Forelimb muscle (tissue), 1 donor: Measurements from ENCODE around the gene CAVIN3. TPM values are rescaled to one million over a fixed set of nuclear protein-coding genes. Genes with fewer than 3 reads are reported as not detected.

ENCODE experiments used
- DNase-seq: peaks from one replicate; pipeline ENCODE4 v3.0.0-alpha.2; 2013; ENCODE audit warnings: low read depth
- polyA plus RNA-seq: library from polyadenylated mRNA; unstranded; fragments of 120-200 nt; gene quantifications from one replicate; pipeline ENCODE4 v1.2.1, GENCODE V29; 2013; ENCODE audit not compliant: insufficient read length

CAVIN3 gene, protein sequence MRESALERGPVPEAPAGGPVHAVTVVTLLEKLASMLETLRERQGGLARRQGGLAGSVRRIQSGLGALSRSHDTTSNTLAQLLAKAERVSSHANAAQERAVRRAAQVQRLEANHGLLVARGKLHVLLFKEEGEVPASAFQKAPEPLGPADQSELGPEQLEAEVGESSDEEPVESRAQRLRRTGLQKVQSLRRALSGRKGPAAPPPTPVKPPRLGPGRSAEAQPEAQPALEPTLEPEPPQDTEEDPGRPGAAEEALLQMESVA
- 32.5 TPM for polyA plus RNA-seq

DNA sequence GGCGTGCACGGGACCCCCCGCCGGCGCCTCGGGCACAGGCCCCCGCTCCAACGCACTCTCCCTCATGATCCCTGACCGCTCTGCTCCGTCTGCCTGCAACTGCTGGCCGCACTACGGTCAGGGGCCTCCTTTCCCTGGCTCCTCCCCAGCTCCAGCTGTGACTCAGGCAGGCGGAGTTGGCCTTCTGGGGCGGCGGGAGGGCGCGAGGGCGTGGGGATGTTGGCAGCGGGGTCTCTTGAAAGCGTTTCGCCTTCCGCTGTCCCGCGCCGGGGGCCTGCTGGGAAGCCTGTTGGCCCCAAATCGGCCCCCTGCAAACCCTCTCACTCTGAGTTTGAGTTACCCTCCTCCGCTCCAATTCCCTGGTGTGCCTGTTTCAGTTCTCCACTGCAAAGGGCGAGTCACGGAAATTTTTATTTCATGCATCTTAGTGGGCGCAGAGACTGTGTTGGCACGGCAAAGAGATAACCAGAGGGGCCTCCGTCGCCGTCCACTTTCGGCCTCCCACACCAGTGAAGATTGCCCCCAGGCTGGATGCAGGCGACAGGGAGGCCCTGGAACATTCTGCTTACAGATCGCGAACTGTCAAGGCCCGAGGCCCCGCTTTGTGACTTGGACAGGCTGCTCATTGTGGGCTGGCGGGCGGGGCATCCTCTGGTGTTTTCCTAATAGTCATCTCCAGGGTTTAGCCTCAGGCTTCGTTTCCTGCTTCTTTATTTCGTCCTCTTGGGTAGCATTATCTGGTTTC lies at the start of gene CAVIN3:
Gene CAVIN3 (minus strand): TSS at position 91 of the 745 bp plus-strand sequence. CDS start 25 bp downstream, at position 66.
- DNase-seq = no peak

DNA sequence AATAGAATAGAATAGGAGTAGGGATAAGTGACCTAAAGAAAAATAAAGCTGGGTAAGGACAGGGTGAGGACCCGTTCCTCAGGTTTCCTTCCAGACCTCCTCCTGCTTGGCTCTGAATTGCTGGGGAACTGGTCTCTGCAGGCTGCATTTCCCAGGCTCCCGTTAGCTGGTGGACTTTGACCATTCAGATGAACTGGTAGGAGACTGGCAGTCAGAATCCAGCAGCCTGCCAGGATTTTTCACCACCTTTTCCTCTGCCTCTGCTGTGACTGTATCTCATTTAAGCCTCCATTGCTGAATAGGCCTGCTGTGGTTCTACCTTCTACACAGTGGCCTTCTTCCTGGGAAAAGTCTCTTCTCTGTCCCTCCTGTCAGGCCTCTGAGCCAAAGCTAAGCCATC lies 45.4 kb upstream of the CAVIN3 start:
- no peak for DNase-seq

DNA sequence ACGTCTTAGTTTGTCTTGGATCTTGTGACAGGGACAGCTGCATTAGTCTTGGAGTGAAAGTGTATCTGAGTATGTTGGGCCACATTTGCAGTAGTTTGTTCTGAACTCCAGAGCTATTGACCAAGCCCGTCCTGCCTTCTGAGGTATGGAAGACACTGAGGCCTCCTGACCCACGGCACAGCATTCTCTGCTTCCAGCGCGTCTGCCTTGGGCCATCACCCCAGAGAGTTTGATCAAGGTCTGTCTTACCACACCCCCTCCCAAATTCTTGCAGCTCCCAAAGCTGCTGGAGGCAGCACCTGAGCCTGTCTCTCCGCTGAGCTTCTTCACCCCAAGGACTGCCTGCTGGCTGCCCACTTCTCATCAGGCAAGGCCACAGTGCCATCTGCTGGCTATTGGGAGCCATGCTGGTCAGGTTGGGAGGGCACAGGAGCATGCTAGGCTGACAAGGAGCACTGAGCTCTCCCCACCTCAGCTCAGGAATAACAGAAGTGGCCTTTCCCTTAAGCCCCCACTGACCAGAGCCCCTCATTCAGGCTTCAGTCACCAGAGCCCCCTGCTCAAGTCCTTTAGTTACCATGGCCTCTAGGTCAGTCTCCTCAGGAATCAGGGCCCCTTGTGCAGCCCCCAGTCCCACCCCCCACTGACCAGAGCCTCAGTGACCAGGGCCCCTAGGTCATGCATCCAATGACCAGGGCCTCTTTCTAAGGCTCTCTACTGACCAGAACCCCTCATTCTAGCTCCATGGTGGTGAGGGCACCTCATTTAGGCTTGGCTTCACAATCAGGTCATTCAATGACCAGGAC lies 42.8 kb upstream of the CAVIN3 start:
- DNase-seq = peak; percentile 38

DNA sequence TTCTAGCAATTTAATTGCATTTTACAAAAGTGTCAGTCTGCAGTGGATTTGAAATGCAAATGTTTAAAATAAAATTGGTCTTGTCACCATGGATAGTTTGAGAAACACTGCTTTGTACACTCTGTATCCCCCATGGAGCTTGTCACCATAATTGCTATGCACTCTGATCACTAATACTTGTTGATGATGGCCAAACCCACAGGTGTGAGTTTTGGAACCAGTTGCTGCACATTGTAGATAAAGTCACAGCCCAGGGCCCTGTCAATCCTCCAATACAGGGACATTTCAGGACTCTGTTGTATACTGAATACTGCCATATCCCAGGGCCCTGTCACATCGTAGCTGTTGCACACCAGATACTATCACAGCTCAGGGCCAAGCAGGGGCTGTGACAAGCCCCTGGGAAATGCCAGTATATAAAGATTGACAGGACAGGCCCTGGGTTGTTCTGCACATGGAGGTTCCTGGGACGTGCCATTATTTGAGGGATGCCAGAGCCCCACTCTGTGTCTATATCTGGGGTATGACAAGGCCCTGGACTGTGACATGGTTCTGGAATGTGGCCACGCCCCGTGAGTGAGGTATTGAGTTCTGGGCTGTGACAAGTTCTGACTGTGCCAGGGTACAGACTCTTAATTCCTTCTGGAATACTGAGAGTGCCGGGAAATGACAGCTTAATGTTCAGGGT lies 42.0 kb upstream of the CAVIN3 start:
- DNase-seq = no peak

DNA sequence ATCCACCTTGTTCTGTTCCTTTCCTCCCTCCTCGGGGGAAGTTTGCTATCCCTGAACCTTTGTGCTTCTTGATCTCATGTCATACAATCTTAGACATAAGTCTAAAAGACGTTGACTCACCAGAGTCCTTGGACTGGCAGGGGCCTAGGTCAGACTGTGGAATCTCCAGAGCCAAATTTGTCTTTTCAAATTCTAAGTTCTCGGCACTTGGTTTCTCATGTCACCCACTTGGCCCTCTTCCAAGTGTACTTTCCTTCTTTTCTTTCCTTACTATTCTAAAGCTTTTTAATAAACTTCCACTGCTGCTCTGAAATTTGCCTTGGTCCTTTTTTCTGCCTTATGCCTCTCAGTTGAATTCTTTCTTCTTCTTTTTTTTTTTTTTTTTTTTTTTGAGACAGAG lies 39.9 kb upstream of the CAVIN3 start:
- no peak for DNase-seq

DNA sequence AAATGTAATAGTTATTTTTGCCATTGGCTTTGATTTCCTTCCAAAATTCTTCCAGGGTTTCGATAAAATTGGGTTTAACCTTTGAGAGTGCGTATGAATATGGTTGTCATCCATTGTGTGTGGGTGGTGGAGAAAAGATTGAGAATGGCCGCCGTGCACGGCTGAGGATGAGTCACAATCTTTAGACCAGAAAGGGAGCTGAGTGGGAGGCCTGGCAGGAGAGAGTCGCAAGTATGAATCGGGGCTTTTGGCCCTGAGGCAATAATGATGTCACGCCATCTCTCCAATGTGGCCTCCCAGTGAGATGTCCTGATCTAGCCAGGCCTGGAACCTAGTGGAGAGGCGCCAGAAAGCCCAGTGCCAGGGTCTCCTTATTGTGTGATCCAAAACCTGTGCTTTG lies 36.9 kb upstream of the CAVIN3 start:
- DNase-seq = no peak

DNA sequence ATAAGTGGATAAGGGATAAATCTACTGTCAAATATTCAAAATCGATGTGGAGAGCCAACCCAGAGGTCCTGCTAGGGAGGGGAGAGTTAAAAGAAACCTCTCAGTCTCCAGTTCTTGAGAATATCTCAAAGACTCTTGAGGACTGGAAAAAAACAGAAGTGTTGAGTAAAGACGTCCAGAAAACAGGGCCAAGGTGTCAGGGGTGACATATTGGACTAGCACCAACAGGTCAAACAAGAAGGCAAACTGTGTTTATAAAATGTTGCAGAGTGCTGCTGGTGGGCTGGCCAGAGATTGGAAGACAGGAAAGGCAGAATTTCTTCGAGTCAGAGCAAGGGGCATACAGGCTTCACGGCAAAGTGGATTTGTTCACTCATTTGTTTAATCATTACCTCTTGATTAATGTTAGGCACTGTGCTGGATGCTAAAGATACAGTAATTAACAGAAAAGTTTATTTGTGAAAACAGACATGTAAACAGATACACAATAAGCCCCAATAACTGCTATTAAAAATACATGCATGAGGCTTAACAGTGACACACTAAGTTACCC lies 36.3 kb upstream of the CAVIN3 start:
- no peak for DNase-seq

DNA sequence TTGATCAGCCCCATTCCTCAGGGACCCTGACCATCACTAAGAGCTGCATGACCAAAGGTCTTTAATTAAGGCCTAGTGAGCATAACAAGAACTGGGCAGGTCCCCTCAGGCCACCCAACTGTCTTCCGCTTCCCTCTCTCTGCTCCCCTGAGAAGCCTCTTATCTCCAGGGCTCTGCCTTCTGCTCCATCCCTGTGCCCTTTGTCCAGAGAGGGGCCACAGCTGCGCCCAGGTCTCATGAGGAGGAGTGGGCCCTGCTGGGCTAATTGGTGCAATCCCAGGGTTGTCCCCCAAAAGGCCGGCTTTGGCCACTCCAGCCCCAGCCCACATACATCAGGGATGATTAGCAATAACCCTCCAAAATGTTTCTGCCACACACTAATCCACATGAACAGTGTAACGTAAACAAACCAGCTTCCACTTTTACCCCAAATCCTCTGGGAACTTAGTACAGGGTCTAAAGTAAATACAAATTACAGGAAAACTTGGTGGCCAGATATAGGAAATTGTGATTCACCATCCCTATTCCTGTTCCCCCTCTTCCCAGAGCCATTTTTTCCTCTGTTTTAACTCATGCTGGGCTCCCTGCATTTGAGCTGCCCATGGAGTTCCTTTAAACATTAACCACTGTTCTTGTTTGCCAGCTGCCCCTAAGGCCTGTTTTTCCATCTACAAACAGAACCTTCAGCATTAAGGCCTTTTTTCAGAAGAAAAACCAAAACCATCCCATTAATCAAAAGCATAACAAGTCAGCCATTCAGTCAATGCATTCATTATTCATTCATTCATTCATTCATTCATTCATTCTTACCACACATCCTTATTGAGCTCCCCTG lies 34.6 kb upstream of the CAVIN3 start:
- no peak for DNase-seq

DNA sequence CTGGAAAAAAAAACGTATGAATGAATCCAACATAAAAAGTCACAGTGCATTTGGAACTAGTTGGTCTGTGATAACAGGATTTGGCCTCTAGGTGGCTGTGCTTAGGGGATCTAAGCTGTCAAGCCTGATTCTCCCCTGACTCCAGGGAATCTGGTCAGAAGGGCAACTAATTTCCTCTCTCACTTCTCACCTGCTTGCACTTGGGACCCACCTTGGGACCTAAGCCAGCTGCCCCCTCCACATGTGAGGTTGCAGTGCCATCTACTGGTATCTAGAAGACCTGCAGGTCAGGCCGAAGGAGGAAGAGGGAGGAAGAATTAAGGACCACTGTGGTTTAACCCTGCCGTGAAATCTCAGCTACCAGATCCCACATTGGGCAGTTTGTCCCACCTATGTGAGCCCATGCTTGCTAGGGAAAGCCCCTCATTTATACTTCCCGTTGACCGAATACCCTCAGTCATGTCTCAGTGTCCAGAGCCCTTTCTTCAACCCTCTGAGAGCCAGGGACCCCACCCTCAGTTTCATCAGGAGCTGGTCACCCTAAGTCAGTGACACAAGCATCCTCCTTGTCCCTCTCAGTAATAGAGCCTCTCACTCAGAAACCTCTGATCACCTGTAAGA lies 33.2 kb upstream of the CAVIN3 start:
- DNase-seq = no peak

DNA sequence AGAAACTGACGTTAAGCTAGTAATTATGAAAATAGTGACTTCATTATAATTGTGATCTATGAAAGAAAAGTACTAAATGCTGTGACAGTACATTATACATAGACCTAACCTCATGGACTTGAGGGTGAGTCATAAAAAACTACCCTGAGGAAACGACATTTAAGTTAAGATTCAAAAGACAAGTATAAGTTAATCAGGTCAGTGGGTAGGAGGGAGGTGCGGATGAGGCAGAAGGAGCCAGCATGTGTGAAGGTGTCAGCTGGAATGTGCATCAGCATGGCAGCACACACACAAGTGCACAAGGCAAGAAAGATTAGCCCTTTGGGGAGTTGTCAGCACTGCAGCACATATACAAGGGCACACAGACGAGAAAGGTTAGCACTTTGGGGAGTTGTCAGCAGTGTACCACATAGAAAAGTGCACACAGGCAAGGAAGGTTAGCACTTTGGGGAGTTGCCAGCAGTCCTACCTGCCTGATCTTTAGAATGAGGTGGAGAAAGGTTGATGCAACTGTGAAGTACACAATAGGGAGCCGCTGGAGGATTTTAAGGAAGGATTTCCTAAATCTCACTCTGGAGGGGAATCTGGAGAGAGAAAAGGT lies 31.6 kb upstream of the CAVIN3 start:
- no peak for DNase-seq

DNA sequence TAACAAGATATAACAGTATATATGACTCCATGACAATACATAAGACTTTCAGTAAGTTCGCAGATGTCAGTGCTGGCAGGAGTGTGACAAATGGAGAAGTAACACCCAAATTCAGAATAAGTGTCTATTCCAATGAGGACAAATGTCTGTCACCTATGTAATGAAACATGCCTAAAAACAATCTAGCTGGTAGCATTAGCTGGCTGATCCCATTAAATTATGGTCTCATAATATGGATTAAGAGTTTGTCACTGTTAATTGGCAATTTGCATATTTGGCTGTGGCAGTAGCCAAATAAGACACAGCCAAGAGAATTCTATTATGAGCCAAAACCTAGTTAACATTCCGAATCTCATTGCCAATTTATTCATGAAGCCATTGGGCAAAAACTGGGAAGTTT lies 30.2 kb upstream of the CAVIN3 start:
- DNase-seq = no peak

DNA sequence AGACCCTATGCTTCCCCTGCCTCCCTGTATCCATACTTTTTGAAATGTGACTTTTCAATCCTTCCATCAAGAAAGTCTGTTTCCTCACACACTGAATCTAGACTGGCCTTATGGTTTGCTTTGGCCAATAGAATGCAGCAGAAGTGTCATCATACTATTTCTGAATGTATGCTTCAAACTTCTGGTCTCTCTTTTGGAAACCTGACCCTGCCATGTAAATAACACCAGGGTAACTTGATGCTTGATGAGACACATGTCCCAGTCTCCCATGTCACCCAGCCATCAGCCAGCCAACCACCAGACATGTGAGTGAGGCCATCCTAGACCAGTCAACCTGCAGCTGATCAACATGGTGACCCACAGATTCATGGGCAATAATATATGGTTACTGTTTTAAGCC lies 29.7 kb upstream of the CAVIN3 start:
- DNase-seq = no peak

DNA sequence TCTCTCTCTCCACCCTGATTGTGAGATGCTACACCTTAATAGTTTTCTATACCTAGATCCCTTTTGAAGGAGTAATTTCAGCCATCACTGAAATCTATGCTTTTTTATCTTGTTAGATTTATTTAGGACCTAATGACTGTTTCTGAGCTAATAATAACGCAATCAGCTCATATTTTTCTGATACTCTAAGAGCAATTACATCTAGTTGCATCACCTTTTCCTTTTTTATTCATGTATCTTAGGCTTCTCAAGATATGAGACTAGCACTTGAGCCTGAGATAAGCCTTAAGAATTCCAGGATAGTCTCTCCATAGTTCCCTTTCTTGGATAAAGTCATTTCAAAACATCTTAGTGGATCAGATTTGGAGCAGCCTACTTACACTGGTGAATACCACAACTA lies 25.1 kb upstream of the CAVIN3 start:
- no peak for DNase-seq

DNA sequence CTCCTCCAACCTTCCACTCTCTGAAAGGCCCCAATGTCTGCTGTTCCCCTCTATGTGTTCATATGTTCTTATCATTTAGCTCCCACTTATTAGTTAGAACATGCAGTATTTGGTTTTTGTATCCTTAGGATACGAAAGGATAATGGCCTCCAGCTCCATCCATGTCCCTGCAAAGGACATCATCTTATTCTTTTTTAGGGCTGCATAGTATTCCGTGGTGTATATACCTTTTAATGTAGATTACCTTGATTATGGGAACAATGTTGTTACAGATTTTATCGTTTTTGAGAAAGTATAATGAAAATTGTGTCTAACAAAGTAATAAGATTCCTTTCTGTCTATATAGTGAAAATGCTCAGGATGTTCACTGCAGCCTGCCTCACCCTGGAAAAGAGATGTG lies 16.0 kb upstream of the CAVIN3 start:
- no peak for DNase-seq

DNA sequence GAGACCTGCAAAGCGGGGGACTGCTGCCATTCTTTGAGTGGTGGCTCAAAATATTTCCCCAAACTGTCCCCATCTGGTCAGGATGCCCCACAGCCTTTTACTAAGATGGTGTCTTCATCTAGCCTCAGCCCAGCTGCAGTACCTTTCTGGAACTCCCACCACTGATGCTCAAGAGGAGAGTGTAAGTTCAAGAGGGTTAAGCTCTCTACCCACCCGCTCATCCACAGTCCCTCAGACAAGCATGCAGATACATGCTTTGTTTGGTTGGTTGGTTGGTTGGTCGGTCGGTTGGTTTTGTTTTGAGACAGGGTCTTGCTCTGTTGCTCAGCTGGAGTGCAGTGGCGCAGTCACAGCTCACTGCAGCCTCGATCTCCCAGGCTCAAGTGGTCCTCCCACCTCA lies 14.5 kb upstream of the CAVIN3 start:
- no peak for DNase-seq

DNA sequence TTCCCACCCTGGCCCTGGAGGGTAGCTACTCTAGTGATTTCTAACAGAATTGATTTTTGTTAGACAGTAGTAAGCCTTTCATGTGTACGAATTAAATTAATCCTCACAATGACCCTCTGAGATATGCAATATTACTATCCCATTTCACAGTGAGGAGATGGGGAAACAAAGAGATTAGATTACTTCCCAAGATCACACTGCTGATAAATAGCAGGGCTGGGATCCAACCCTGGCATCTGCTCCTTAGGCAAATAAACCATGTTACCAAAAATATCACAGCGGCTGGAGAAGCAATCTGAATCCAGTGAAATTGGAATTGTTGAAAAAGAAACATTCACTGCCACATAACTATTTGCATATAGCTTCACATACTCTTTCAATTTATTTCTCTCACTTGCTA lies 12.8 kb upstream of the CAVIN3 start:
- no peak for DNase-seq

DNA sequence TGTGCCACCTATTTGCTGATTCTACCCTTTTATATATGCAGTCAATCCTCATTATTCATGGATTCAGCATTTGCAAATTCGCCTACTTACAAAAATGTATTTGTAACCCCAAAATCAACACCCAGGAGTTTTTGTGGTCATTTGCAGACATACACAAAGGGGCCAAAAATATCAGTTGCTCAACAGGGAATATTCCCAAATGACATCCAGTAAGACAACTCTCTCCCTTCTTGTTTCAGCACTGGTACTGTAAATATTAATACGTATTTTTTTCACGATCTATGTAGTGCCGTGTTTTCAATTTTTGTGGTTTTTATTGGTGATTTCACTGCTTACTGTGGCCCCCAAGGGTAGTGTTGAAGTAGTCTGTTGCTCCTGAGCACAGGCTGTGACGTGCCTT lies 11.8 kb upstream of the CAVIN3 start:
- no peak for DNase-seq

DNA sequence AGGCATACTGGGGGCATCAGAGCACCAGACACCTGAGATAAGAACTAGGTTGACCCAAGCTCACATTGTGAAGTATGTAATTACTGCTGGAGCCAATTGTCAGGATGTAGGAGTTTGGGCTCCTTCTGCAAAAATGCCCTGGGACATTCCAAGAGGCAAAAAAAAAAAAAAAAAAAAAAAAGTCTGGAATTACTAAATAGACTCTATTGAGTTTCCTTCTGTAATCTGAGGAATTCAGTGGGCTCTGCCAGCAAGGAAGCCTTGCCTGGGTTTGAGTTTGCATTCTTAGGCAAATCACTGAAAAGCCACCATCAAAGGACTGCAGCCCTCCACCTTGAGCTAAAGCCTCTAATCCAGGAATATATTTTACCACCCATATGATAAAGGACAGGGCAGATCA lies 8.0 kb upstream of the CAVIN3 start:
- no peak for DNase-seq

DNA sequence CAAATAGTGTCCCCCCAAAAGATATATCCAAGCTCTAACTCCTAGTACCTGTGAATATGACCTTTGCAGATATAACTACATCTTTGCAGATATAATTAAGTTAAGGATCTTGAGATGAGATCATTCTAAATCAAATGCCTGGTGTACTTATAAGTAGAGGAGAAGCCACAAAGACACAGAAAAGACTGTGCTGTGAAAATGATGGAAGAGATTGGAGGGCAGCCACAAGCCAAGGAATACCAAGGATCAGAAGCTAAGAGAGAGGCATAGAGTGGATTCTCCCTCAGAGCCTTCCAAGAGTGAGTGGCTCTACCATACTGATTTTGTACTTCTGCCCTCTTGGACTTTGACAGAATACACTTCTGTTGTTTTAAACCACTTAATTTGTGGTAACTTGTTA lies 7.5 kb upstream of the CAVIN3 start:
- DNase-seq = no peak

DNA sequence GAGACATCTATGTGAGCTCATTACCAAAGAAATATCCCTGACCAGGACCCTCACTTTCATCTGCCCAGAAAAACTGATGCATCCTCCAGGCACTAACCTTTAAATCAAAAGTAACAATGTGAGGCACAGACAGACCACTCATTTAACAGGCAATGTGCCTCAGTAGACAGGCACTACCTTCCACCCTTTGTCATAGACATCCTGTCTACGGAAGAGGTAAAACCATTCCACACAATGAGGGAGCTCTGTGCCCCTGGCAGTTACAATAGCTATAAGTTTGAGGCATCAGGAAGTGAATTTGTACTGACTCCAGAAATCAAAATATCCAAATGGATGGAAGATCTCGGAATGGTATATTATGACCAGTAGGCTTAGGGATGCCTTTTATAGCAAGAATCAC lies 6.7 kb upstream of the CAVIN3 start:
- DNase-seq = no peak
